Mesothelial cell of epicardium (in vitro differentiated cells): Measurements from ENCODE around the gene CASP9. TPM values are rescaled to one million over a fixed set of nuclear protein-coding genes. Genes with fewer than 3 reads are reported as not detected.

Experiments used
- DNase-seq, 2 experiments: peaks; one replicate each; pipeline ENCODE4 v3.0.0; 2021; ENCODE audit warnings: low spot score in 2 of 2; ENCODE audit not compliant: unreplicated experiment in 2 of 2
- H3K27ac Mint-ChIP-seq: 2 replicates; pipeline ENCODE4 v1.8.0; 2021; ENCODE audit warnings: mixed read lengths
- H3K27me3 Mint-ChIP-seq: 2 replicates; pipeline ENCODE4 v1.8.0; 2021; ENCODE audit warnings: low read depth, mixed read lengths
- H3K36me3 Mint-ChIP-seq: 2 replicates; pipeline ENCODE4 v1.8.0; 2021; ENCODE audit warnings: mixed read lengths
- H3K4me1 Mint-ChIP-seq: 2 replicates; pipeline ENCODE4 v1.8.0; 2021; ENCODE audit warnings: mixed read lengths
- H3K4me3 Mint-ChIP-seq: 2 replicates; pipeline ENCODE4 v1.8.0; 2021; ENCODE audit warnings: mild to moderate bottlenecking, moderate library complexity, mixed read lengths
- H3K9me3 Mint-ChIP-seq: 2 replicates; pipeline ENCODE4 v1.8.0; 2021; ENCODE audit warnings: mixed read lengths
- CTCF ChIP-seq: fragments of 200-600 bp; sonication (generic); IDR thresholded peaks from one replicate; pipeline ENCODE4 v1.5.0; 2021; ENCODE audit warnings: antibody characterized with exemption; ENCODE audit not compliant: unreplicated experiment
- total RNA-seq: library from RNA; stranded (reverse); gene quantifications from 3 replicates; pipeline ENCODE4 v1.2.1, GENCODE V29; 2021

Gene CASP9
- total RNA-seq, 1 donor from 2014 or later: 23.0 TPM

DNA sequence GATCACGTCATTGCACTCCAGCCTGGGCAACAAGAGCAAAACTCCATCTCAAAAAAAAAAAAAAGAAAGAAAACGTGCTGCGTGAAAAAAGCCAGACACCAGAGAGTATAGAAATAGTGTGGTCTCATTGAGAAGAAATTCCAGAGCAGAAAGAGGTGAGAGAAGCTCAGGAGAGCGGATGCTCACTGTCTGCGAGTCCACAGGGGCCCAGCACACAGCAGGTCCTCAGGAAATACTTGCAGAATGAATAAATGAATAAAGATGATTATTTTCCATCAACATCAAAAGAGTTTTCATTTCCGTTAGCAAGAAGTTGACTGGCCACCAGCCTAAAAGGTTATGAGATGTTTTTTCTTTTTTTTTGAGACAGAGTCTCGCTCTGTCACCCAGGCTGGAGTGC, 14.4 kb downstream of the CASP9 start:
- Mint-ChIP-seq H3K4me3 (no peak overlapping the region), H3K27ac (no peak overlapping the region), H3K27me3 (no peaks in the 10 kb centered on the region), H3K36me3 (peaks cover 23% of the 10 kb centered on the region), H3K4me1 (no peaks in the 10 kb centered on the region), H3K9me3 (no peaks in the 10 kb centered on the region)
- DNase-seq: no peak
- TF ChIP-seq CTCF: no peak

GRCh38 chr1:15508700-15509487, 15.1 kb downstream of the CASP9 start:
- Mint-ChIP-seq H3K27ac (no peak overlapping the region), H3K9me3 (no peaks in the 10 kb centered on the region), H3K4me1 (no peaks in the 10 kb centered on the region), H3K4me3 (no peak overlapping the region), H3K36me3 (peaks cover 23% of the 10 kb centered on the region), H3K27me3 (no peaks in the 10 kb centered on the region)
- no peak for DNase-seq
- no peak for TF ChIP-seq CTCF

DNA sequence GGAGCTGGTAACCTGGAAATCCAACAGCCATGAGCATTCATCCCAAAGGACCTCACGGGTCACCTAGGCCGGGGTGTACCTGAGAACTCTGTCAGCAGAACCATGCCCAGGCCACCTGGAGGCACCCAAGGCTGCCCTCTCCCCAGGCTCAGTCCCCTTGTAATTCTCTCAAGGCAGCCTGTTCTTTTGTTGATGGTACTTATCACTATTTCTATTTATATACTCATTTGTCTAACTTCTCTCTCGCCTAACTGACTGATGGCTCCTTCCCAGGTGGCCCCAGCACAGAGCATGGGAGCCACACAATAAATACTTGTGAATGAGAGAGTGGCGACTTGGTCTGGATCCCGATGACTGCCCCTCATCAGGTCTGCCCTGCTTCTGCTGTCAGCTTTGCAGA, 16.7 kb downstream of the CASP9 start:
- Mint-ChIP-seq H3K27ac (no peak overlapping the region), H3K36me3 (peaks cover 19% of the 10 kb centered on the region), H3K4me1 (no peaks in the 10 kb centered on the region), H3K9me3 (no peaks in the 10 kb centered on the region), H3K27me3 (no peaks in the 10 kb centered on the region), H3K4me3 (no peak overlapping the region)
- no peak for DNase-seq
- TF ChIP-seq CTCF: no peak

GRCh38 chr1:15506831-15507230, 17.2 kb downstream of the CASP9 start:
- no peak overlapping the region for H3K27ac Mint-ChIP-seq
- no peak for DNase-seq
- no peak overlapping the region for H3K4me3 Mint-ChIP-seq
- no peaks in the 10 kb centered on the region for H3K27me3 Mint-ChIP-seq
- no peaks in the 10 kb centered on the region for H3K4me1 Mint-ChIP-seq
- no peak for TF ChIP-seq CTCF
- H3K36me3 Mint-ChIP-seq: peaks cover 15% of the 10 kb centered on the region
- H3K9me3 Mint-ChIP-seq: no peaks in the 10 kb centered on the region

DNA sequence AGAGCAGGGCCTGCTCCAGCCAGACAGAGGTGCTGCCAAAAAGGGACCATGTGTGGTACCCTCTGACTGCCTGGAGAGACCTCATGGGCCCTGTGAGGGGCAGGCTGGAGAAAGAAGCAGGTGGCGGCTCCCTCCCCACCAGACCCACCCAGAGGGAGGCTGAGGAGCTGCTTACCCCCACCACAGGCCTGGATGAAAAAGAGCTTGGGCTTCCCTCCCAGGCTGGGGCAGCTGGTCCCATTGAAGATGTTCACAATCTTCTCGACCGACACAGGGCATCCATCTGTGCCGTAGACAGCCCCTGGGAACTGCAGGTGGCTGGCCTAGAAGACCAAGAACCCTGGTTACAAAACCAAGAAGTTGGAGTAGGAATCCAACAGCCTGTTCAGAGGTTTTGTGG, 19.6 kb downstream of the CASP9 start:
- Mint-ChIP-seq H3K27me3 (no peaks in the 10 kb centered on the region), H3K36me3 (peaks cover 11% of the 10 kb centered on the region), H3K4me3 (no peak overlapping the region), H3K4me1 (peaks cover 8% of the 10 kb centered on the region), H3K27ac (no peak overlapping the region), H3K9me3 (no peaks in the 10 kb centered on the region)
- TF ChIP-seq CTCF: no peak
- DNase-seq: no peak
